ENCODE measurements around the gene PTGES3. TPM values are rescaled to one million over a fixed set of nuclear protein-coding genes. Genes with fewer than 3 reads are reported as not detected.
A peak's percentile ranks its signal among the peaks of the same experiment; 100 is the strongest.
"Not testable (repeated sequence)": the region's sequence is repeated elsewhere in the genome, so short reads cannot be mapped to it uniquely, and the experiment has no call there.

The PTGES3 gene, protein sequence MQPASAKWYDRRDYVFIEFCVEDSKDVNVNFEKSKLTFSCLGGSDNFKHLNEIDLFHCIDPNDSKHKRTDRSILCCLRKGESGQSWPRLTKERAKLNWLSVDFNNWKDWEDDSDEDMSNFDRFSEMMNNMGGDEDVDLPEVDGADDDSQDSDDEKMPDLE
- 390 TPM for polyA plus RNA-seq (2013, experiment 1 of 4)
- 381 TPM for polyA plus RNA-seq (2013, experiment 2 of 4)
- polyA plus RNA-seq (2013, experiment 3 of 4): 297 TPM
- polyA plus RNA-seq (2013, experiment 4 of 4): 317 TPM

DNA sequence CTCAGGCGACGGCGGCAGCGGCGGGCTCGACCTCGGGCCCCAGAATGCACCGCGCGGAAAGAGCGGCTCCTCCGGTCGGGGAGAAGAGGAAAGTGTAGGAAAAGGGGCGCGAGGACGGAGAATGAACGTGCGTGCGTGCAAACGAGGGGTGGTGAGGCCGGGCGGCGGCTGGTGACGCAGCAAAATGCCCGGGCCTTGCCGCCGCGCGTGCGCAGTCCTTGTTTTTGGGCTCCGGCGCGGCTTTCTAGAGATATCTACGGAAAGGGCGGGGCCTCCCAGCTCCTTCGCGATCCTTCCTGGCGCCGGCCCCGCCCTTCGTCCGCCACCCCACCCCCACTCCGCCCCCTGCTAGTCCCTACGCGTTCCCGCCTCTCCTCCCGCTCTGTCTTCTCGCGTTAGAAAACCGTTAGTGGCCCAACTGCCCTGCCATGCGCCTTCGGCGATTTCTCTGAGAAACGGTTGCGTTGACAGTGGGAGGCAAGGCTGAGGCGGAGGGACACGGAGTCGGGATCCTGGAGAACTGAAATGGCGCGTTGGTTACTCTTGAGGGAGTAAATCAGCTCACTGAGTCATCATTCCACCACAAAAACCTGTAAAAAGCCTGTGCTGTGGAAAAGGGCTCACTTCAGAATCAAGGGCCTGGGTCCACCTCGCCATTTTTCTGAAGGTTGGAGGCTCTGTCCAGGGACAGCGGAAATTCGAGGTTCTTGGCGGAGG lies at the start of gene PTGES3:
PTGES3 (minus strand) TSS at position 156 of the 717 bp plus-strand sequence. CDS start 285 bp downstream, outside the sequence.
- Histone ChIP-seq H3K27me3 (ENCODE audit: control insufficient read depth, insufficient read depth, low read length, poor library complexity, severe bottlenecking) (no peaks in the 10 kb centered on the region), H3K9me3 (ENCODE audit: control insufficient read depth, low read length) (no peaks in the 10 kb centered on the region), H3K36me3 (ENCODE audit: control insufficient read depth, insufficient read depth, low read length) (peaks cover 3% of the 10 kb centered on the region), H3K27ac (ENCODE audit: insufficient read depth, low read depth, low read length, poor library complexity, severe bottlenecking) (peak within 1 kb of the TSS; percentile 99), H3K4me1 (ENCODE audit: control insufficient read depth, insufficient read depth, low read length) (no peaks in the 10 kb centered on the region), H3K4me3 (ENCODE audit: insufficient read depth, low read depth, low read length) (peak within 1 kb of the TSS; percentile 94)
- WGBS, 2 experiments: 0 to 1% methylated on average over 64 of the region's 64 CpGs

GRCh38 chr12:56728139-56728861 lies 40.2 kb upstream of the PTGES3 start:
- H3K27ac ChIP-seq (ENCODE audit: insufficient read depth, low read depth, low read length, poor library complexity, severe bottlenecking): no peak overlapping the region
- H3K4me1 ChIP-seq (ENCODE audit: control insufficient read depth, insufficient read depth, low read length): peaks cover 2% of the 10 kb centered on the region
- H3K9me3 ChIP-seq (ENCODE audit: control insufficient read depth, low read length): no peaks in the 10 kb centered on the region
- no peaks in the 10 kb centered on the region for H3K27me3 ChIP-seq (ENCODE audit: control insufficient read depth, insufficient read depth, low read length, poor library complexity, severe bottlenecking)
- H3K36me3 ChIP-seq (ENCODE audit: control insufficient read depth, insufficient read depth, low read length): peaks cover 24% of the 10 kb centered on the region
- WGBS, 2 experiments: 96 to 97% methylated on average over 11 of the region's 11 CpGs
- no peak overlapping the region for H3K4me3 ChIP-seq (ENCODE audit: insufficient read depth, low read depth, low read length)

GRCh38 chr12:56726196-56726675 lies 38.2 kb upstream of the PTGES3 start:
- H3K9me3 ChIP-seq (ENCODE audit: control insufficient read depth, low read length); H3K27me3 ChIP-seq (ENCODE audit: control insufficient read depth, insufficient read depth, low read length, poor library complexity, severe bottlenecking): not testable (repeated sequence)
- 93 to 94% methylated on average over 15 of the region's 15 CpGs for whole genome bisulfite sequencing, 2 experiments
- peaks cover 18% of the 10 kb centered on the region for H3K36me3 ChIP-seq (ENCODE audit: control insufficient read depth, insufficient read depth, low read length)
- peak overlapping the region; percentile 96 for H3K27ac ChIP-seq (ENCODE audit: insufficient read depth, low read depth, low read length, poor library complexity, severe bottlenecking)
- peaks cover 16% of the 10 kb centered on the region for H3K4me1 ChIP-seq (ENCODE audit: control insufficient read depth, insufficient read depth, low read length)
- H3K4me3 ChIP-seq (ENCODE audit: insufficient read depth, low read depth, low read length): peak overlapping the region; percentile 97

- peaks cover 17% of the 10 kb centered on the region for H3K36me3 ChIP-seq (ENCODE audit: control insufficient read depth, insufficient read depth, low read length)
- WGBS, 2 experiments: 56 to 59% methylated on average over 7 of the region's 7 CpGs
- H3K4me1 ChIP-seq (ENCODE audit: control insufficient read depth, insufficient read depth, low read length): peaks cover 21% of the 10 kb centered on the region
Observed at GRCh38 chr12:56725723-56726102, 37.6 kb upstream of the PTGES3 start.

DNA sequence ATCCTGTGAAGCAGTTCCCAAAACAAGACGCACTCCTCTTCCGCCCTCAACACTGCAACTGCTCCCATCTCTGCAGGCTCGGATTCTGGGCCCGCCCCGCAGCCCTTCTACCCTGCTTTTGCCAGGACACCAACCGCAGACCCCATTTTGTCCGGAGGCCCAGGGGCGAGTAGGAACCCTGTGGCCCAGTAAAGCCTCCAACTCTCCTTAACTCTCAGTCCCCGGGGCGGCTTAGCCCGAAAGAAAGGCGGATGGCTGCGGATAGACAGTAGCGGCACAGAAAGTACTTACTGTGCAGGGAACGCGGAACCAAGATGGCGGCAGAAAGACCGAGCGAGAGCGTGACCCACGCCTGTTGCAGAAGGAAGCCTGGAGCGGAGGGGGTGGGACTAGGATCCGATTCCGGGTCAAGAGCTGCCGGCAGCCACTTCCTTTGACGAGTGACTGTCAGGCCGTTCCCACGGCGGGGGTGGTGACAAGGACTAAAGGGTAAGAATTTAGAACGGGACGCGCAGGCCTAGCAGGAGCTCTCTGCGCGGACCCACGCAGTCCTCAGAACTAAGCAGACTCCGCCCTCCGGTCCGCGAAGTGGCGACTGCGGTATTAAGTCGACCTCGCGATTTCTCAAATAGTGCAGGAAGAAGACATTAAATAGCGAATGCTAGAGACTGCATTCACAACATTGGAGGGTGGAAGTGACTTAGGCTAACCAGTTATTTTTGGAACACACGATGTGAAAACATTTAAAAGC lies 37.1 kb upstream of the PTGES3 start, which contains the start of gene NACA:
NACA (minus strand) TSS at position 328 of the 751 bp plus-strand sequence. CDS start 778 bp downstream, outside the sequence.
- Histone ChIP-seq H3K4me3 (ENCODE audit: insufficient read depth, low read depth, low read length) (peak within 1 kb of the TSS; percentile 97), H3K4me1 (ENCODE audit: control insufficient read depth, insufficient read depth, low read length) (peaks cover 24% of the 10 kb centered on the region), H3K36me3 (ENCODE audit: control insufficient read depth, insufficient read depth, low read length) (peaks cover 19% of the 10 kb centered on the region), H3K9me3 (ENCODE audit: control insufficient read depth, low read length) (no peaks in the 10 kb centered on the region), H3K27ac (ENCODE audit: insufficient read depth, low read depth, low read length, poor library complexity, severe bottlenecking) (peak within 1 kb of the TSS; percentile 96), H3K27me3 (ENCODE audit: control insufficient read depth, insufficient read depth, low read length, poor library complexity, severe bottlenecking) (no peaks in the 10 kb centered on the region)
- WGBS, 2 experiments: 1% methylated on average over 45 to 46 of the region's 46 CpGs

More at GRCh38 chr12:56725723-56726102, 37.6 kb upstream of the PTGES3 start:
- Histone ChIP-seq H3K4me3 (ENCODE audit: insufficient read depth, low read depth, low read length) (peak overlapping the region; percentile 97), H3K9me3 (ENCODE audit: control insufficient read depth, low read length) (no peaks in the 10 kb centered on the region), H3K27ac (ENCODE audit: insufficient read depth, low read depth, low read length, poor library complexity, severe bottlenecking) (peak overlapping the region; percentile 96), H3K27me3 (ENCODE audit: control insufficient read depth, insufficient read depth, low read length, poor library complexity, severe bottlenecking) (no peaks in the 10 kb centered on the region)

GRCh38 chr12:56724701-56724971 lies 36.6 kb upstream of the PTGES3 start:
- H3K36me3 ChIP-seq (ENCODE audit: control insufficient read depth, insufficient read depth, low read length): peaks cover 19% of the 10 kb centered on the region
- 1% methylated on average over 8 to 9 of the region's 9 CpGs for WGBS, 2 experiments
- H3K27ac ChIP-seq (ENCODE audit: insufficient read depth, low read depth, low read length, poor library complexity, severe bottlenecking): peak overlapping the region; percentile 96

GRCh38 chr12:56723889-56724700 lies 36.0 kb upstream of the PTGES3 start:
- H3K9me3 ChIP-seq (ENCODE audit: control insufficient read depth, low read length): no peaks in the 10 kb centered on the region
- peaks cover 18% of the 10 kb centered on the region for H3K36me3 ChIP-seq (ENCODE audit: control insufficient read depth, insufficient read depth, low read length)
- no peaks in the 10 kb centered on the region for H3K27me3 ChIP-seq (ENCODE audit: control insufficient read depth, insufficient read depth, low read length, poor library complexity, severe bottlenecking)
- H3K4me1 ChIP-seq (ENCODE audit: control insufficient read depth, insufficient read depth, low read length): peaks cover 27% of the 10 kb centered on the region
- H3K4me3 ChIP-seq (ENCODE audit: insufficient read depth, low read depth, low read length): peak overlapping the region; percentile 97
- H3K27ac ChIP-seq (ENCODE audit: insufficient read depth, low read depth, low read length, poor library complexity, severe bottlenecking): no peak overlapping the region
- WGBS, 2 experiments: 3% methylated on average over 14 of the region's 14 CpGs

More at GRCh38 chr12:56724701-56724971, 36.6 kb upstream of the PTGES3 start:
- H3K27me3 ChIP-seq (ENCODE audit: control insufficient read depth, insufficient read depth, low read length, poor library complexity, severe bottlenecking): no peaks in the 10 kb centered on the region
- peak overlapping the region; percentile 97 for H3K4me3 ChIP-seq (ENCODE audit: insufficient read depth, low read depth, low read length)
- H3K9me3 ChIP-seq (ENCODE audit: control insufficient read depth, low read length): no peaks in the 10 kb centered on the region
- peaks cover 24% of the 10 kb centered on the region for H3K4me1 ChIP-seq (ENCODE audit: control insufficient read depth, insufficient read depth, low read length)

DNA sequence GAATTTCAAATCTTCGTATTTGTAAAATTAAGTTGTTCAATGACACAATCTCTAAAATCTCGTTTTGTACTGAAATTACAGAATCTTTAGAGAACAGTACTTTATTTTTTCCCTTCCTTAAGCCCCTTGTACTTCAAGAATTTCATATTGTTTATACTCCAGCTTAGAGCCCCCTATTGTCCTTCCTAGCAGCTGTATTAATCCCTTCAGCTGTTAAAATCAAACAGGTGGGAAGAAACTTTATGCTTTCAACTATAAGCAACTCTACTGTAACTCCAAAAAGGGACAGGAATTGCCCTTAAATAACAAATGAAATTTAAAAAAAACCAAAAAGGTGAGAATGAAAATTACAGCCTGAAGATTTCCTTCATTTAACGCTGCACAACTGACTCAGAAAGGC lies 35.3 kb upstream of the PTGES3 start:
- peaks cover 13% of the 10 kb centered on the region for H3K36me3 ChIP-seq (ENCODE audit: control insufficient read depth, insufficient read depth, low read length)
- peaks cover 34% of the 10 kb centered on the region for H3K4me1 ChIP-seq (ENCODE audit: control insufficient read depth, insufficient read depth, low read length)
- H3K4me3 ChIP-seq (ENCODE audit: insufficient read depth, low read depth, low read length): peak overlapping the region; percentile 97
- no peak overlapping the region for H3K27ac ChIP-seq (ENCODE audit: insufficient read depth, low read depth, low read length, poor library complexity, severe bottlenecking)
- H3K27me3 ChIP-seq (ENCODE audit: control insufficient read depth, insufficient read depth, low read length, poor library complexity, severe bottlenecking): no peaks in the 10 kb centered on the region
- H3K9me3 ChIP-seq (ENCODE audit: control insufficient read depth, low read length): no peaks in the 10 kb centered on the region
- WGBS, 2 experiments: 71 to 79% methylated on average over 3 of the region's 3 CpGs

DNA sequence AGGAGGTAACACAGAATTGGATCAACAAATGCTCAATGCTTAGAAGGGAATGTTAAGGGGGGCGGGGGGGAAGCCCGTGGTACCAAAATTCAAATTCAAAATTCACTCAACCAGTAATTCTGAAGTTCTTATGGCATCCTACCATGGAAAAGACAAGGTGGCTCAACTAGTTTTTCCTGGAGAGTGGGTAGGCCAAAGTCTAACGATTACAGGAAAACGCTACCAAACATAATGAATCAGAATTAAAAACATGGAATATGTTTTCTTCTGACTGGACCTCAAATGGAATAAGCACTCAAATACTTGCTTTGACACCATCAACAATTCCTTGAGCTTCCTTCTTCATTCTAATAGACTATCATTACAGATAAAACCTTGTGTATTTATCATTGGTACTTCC lies 34.7 kb upstream of the PTGES3 start:
- Histone ChIP-seq H3K36me3 (ENCODE audit: control insufficient read depth, insufficient read depth, low read length) (peaks cover 13% of the 10 kb centered on the region), H3K4me3 (ENCODE audit: insufficient read depth, low read depth, low read length) (peak overlapping the region; percentile 97), H3K27ac (ENCODE audit: insufficient read depth, low read depth, low read length, poor library complexity, severe bottlenecking) (no peak overlapping the region), H3K4me1 (ENCODE audit: control insufficient read depth, insufficient read depth, low read length) (peaks cover 37% of the 10 kb centered on the region), H3K27me3 (ENCODE audit: control insufficient read depth, insufficient read depth, low read length, poor library complexity, severe bottlenecking) (no peaks in the 10 kb centered on the region), H3K9me3 (ENCODE audit: control insufficient read depth, low read length) (no peaks in the 10 kb centered on the region)
- 60 to 81% methylated on average over 1 to 4 of the region's 4 CpGs for WGBS, 2 experiments
